GM12864 (cell line): ENCODE results near the gene SELENOO.

ENCODE experiments used
- DNase-seq: peaks from one replicate; pipeline ENCODE4 v3.0.0-alpha.2; 2011; ENCODE audit warnings: low read depth
- H3K4me3 ChIP-seq: 2 replicates; pipeline ENCODE4 v1.5.1; 2011; ENCODE audit warnings: mild to moderate bottlenecking, low read depth, low read length, control low read depth
- CTCF ChIP-seq: IDR thresholded peaks from 2 replicates; pipeline ENCODE4 v1.5.1; 2011; ENCODE audit warnings: low read depth, mild to moderate bottlenecking, moderate library complexity, low read length, control low read depth, inconsistent platforms; ENCODE audit errors: missing control alignments

Gene SELENOO

DNA sequence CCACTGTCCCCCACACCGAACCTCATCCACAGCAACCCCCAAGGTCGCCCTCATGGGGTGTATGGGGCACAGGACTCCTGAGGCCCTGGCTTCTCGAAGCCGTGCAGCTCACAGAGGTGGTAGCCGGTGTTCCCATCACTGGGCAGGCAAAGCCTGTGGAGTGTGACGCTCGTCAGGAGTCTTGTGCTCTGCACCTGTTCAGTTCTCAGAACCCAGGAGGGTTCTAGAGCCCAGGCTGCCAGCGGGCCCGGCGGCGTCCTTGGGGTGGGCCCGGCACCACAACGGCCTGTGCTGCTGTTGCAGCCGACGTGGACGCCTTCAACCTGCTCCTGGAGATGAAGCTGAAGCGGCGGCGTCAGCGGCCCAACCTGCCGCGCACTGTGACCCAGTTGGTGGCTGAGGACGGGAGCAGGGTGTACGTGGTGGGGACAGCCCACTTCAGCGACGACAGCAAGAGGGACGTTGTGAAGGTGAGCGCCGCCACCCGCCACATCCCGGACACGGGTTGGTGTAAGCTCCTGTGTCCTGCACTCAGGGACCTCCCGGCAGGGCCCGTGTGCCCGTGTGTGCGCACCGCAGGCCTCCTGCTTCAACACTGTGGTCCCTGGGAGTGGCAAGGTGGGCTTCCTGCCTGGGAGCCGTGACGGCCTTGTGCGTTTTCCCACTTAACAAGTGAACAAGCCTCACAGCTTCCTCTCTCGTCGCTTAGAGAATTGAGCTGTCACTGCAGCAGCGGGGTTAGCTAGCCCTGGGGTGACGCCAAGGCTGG lies 6.6 kb upstream of the SELENOO start:
- H3K4me3 ChIP-seq = no peak overlapping the region
- TF ChIP-seq CTCF = no peak
- no peak for DNase-seq

- TF ChIP-seq CTCF = no peak
- H3K4me3 ChIP-seq = no peak overlapping the region
- DNase-seq = no peak
These were observed 4.6 kb upstream of the SELENOO start for GRCh38 chr22:50196256-50196655.

DNA sequence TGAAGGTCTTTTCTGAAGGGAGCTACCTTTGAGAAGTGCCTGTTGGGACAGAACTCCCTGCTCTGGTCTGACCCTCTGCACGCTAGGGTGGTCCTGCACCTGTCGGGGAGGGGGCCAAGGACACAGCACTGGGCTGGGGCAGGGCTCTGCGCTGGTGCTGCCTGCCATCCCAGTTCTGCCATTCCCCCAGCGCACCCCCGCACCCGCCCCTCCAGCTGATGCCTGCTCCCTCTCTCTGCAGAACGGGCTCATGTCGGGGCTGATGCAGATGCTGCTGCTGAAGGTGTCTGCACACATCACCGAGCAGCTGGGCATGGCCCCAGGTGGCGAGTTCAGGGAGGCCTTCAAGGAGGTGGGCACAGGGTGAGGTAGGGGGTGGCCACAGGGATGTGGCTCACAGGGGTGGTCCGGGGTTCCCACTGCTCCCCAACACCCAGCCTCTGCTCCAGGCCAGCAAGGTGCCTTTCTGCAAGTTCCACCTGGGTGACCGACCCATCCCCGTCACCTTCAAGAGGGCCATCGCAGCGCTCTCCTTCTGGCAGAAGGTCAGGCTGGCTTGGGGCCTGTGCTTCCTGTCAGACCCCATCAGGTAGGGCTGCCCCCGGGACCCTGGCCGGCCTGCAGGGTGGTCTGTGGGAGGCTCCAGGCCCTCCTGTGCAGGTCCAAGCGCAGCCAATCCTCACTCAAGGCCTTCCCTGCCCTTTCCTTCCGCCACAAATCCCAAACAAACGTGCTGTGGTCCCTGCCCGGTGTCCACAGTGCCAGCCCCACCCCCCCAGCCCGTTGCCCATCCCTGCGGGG lies 3.6 kb upstream of the SELENOO start:
- TF ChIP-seq CTCF = no peak
- no peak overlapping the region for H3K4me3 ChIP-seq
- no peak for DNase-seq

- TF ChIP-seq CTCF = no peak
- DNase-seq = no peak
- H3K4me3 ChIP-seq = no peak overlapping the region
These were observed 2.8 kb upstream of the SELENOO start for GRCh38 chr22:50197856-50198623.

DNA sequence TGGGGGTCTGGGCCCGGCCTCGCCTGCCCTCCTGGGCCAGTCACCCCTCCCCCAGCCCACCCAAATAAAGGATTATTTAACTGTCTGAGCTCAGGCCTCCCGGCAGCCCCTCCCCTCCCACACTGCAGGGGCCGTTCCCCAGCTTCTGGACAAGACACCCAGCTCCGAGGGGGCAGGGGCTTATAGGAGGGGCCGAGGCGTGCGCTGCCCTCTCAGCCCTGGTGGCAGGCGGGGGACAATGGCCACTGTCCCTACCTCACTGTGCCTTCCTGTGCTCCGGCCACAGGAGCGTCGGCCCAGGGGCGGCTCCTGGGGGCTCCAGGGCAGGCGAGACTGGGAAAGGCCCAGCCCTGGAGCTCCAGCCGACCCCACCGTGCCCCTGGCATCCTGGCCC lies 2.2 kb upstream of the SELENOO start:
- no peak overlapping the region for H3K4me3 ChIP-seq
- no peak for DNase-seq
- TF ChIP-seq CTCF = no peak

GRCh38 chr22:50199251-50199721 lies 1.5 kb upstream of the SELENOO start:
- no peak for TF ChIP-seq CTCF
- 0 out of 2 replicates have a peak overlapping the region, but pooled peaks have one; percentile 83 for H3K4me3 ChIP-seq
- DNase-seq = no peak
